Epidermal melanocyte (primary cell): ENCODE results near the gene KLC4.
A peak's percentile ranks its signal among the peaks of the same experiment; 100 is the strongest.
"Not testable (repeated sequence)": the region's sequence is repeated elsewhere in the genome, so short reads cannot be mapped to it uniquely, and the experiment has no call there.

ENCODE experiments used
- DNase-seq: peaks from one replicate; pipeline ENCODE4 v3.0.0; 2011; ENCODE audit warnings: low spot score; ENCODE audit not compliant: insufficient read length

Gene KLC4

DNA sequence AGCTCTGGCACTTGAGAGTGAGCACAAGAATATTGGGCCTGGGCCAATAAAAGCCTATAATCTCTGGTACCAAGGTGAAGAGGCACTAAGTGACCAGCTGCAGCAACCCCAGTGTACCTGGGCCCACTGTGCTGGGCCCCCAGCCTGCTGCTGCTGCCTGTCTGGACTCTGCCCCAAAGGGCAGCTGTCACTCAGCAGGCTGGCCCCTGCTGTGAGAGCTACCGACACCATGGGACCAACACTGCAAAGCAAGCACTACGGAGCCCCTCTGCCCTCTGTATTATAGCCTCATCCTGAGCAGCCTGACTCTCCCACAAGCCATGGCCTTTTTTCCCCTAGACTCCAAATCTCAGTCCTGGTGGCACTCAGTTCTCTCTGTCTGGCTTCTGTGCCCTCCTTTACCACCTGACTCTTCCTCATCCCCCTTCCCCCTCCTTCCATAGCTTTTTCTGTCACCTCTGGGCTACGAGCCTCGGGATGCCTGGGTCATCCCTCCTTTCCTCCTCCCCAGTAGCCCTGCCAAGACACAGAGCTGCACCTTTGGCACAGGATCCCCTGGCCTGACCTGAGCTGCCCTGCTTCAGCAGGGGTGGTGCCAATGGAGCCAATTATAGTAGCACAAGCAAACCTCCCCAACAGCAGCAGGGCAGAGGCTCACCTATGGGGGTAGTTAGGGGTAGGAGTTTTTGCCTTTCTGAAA, 23.8 kb upstream of the KLC4 start:
- no peak for DNase-seq

DNA sequence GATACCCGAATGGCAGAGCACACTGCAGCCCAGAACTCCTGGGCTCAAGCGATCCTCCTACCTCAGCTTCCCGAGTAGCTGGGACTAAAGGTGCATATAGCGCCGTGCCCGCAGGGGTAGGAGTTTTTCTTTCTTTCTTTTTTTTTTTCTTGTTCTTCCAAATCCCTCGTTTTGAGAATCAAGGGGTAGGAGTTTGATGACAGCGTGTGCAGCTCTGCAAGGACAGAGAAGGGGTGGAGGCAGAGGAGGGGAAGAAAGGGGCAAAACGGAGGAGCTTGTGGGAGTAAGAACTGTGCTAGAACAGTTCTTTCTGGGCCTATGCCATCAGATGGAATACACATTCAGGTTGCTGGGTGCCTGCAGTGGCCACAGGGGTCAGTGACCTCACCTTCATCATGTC, 22.7 kb upstream of the KLC4 start:
- DNase-seq = no peak

DNA sequence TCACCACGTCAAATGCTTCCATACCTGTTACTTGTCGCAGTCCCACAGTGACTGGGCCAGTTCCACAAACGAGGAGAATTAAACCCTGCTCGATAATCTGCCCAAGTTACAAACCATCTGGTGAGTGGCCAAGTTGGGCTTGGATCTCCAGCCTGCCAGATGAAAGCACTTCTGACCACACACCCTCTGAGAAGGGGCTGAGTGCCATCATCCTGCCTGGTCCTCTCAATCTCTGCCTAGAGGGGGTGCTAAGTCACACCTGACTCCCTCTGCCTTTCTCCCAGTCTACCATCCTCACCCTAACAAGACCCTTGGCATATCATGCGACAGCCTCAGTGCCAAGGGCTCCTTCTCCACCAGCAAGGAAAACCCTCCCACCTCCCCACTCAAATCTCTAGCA, 22.2 kb upstream of the KLC4 start:
- no peak for DNase-seq

DNA sequence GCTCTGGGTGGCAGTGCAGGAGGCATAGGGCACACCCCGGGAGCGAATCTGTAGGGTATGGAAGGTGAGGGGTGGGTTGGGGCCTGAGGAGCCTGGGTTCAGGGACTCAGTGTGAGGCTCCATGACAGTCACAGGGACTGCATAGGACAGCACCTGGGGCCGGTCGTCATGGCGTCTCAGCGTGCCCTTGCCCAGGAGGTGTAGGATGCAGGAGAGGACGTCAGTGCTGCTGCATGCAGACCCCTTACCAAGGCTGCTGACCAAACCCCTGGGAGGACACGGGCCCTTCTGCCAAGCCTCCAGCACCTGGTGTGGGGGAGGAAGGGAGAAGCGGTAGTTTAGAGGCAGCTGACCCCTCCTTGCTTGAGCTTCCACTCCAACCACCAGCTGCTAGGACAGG, 21.7 kb upstream of the KLC4 start:
- no peak for DNase-seq

DNA sequence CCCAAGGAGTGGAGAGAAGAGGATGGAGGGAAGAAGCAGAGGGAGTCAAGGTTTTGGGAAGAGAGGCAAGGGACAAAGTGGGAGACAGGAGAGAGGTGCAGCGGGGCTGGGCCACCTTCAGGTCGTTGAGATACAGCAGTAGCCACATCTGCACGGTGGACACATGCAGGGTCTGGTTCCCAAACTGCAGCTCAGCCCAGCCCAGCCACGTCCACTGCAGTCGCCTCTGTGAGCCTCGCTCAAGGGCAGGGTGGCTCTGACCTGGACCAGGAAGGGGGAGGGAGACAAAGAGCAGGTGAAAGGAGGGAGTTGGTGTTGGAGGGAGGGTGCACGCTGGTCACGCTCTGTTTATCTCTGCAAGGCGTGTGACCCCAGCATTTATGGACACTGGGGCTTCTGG, 20.7 kb upstream of the KLC4 start:
- DNase-seq = no peak

DNA sequence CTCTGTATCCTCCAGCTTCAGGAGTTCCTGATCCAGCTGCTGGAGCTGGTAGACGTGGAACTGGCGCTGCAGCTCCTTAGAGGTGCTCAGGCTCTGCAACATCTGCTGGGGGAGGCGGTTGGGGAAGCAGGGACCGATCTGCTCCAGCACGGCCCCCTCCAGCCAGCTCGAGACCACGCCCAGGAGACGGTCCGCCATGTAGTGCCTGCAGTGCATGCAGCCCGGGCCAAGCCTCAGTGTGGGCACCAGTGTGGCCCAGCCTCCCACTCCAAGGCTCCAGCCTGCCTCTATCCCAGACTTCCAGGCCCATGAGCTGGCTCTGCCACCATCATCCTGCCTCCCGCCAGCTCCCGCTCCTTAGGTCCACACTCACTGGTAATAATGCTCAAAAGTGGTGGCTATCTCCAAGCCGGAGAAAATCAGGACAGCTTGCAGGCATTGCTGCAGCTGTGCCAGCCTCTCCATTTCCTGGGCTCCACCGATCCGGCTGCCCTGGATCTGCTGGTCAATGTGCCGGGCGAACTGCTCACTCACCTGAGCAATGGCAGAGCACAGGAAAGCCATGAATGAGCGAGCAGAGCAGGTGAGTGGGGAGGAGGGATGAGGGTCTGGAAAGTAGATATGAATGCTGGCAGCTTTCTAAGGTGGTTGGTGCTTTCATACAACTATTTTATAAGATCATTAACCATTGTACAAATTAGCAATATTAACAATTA, 18.7 kb upstream of the KLC4 start:
- DNase-seq = no peak

DNA sequence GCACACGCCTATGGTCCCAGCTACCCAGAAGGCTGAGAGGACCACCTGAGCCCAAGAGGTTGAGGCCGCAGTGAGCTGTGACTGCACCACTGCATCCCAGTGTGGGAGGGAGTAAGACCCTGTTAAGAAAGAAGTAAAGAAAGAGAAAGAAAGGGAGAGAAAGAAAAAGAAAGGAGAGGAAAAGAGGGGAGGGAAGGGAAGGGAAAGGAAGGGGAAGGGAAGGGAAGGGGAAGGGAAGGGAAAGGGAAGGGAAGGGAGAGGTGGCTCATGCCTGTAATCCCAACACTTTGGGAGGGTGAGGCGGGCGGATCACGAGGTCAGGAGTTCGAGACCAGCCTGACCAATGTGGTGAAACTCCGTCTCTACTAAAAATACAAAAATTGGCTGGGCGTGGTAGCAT, 18.0 kb upstream of the KLC4 start:
- not testable (repeated sequence) for DNase-seq

DNA sequence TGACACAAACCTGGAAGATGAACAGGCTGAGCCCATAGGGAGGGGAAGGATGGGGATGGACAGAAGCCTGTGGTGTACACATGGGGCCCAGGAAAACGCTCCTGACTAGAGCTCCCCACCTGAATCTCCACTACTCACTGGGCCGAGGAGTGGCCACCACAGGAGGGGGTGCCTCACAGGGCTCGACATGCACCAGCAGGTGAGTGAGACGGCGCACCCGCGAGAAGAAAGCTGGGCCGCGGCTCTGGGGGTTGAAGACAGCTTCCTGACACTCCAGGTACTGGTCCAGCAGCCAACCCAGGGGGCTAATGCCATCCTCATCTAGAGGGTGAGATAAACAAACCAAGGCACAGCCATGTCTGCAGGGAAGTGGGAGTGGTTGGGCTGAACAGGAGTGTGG, 16.1 kb upstream of the KLC4 start:
- no peak for DNase-seq

DNA sequence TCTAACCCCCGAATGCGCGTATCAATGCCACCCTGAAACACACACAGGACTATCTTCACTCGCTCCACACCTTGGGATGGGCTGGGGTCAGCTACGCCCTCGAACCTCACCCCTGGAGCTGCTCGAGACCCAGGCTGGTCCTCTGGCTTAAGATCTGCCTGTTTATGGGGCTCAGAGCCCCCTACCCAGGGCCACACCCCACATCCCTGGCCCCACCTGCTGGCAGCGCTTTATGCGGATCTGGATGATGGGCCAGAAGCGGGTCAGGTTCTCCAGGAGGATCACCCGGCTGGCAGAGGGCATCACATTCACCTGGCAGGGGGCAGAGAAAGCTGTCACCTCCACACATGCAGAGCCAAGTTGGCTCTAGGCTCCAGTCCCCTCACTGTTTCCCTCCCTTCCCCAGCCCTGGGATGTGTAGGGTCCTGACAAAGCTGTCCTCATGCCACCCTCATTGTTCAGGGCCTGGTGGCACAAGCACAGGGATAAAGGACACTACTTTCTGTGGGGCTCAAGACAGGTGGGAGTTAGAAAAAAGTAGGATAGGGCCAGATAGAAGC, 14.0 kb upstream of the KLC4 start:
- peak; percentile 5 for DNase-seq

DNA sequence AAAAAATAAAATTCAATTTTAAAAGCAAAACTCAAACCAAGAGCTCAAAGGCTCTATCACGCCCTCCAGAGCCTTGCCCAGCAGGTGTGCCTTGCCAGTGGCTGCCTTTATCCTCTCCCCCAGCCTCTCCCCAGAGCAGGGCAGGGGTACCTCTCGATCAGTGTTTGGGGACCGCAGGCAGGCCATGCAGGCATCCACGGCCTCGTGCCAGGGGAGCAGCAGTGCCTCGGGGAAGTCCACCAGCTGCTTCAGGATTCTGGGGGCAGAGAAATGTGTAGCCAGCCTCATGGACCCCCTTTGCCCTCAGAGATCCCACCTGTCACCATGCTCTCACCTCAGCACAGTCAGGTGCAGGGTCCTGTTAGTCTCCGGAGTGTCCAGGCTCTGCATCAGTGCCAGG, 11.4 kb upstream of the KLC4 start:
- peak; percentile 5 for DNase-seq

DNA sequence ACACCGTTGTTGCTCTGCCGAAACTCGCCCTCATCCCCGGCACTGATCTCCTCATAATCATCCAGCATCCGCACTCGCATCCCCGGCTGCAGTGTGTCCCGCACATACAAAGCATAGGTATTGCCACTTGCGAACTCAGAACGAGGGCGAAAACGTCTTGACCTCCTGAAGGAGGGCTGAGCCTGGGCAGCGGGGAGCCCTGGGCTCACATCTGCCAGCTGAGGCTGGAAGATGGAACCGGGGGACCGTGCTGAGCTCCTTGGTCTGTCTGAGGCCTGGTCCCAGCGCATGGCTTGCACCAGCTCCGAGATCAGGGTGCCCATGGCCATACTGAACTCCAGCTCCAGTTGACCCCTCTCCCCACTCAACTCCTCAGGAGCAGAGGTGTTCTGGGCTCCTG, 8.4 kb upstream of the KLC4 start:
- peak; percentile 10 for DNase-seq

DNA sequence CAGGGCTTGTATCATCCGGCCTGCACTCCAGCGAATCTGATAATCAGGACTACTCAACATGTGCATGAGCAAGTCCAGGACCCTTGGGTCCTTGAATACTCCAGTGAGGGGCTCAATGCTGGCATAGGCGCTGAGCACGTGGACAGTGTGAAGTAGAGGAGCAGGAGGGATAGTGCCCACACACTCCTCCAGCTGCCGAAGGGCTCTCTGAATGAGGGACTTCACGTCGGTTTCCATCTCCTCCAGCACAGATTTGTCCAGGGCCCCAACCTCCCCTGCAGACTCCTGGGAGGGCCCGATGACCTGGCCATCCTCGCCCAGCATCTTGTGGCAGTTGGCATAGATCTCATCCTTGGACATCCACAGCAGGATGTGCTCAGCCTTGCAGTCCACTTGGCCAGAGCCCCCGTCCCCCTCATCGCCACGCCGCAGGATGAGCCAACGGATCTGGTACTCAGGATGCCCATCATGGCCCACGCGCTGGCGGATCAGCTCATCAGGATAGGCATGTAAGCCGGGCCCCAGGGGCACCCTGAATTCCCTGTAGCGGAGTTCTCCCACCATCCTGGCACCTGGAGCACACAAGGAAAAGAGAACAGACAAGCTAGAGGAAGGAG, 7.1 kb upstream of the KLC4 start:
- DNase-seq = no peak

DNA sequence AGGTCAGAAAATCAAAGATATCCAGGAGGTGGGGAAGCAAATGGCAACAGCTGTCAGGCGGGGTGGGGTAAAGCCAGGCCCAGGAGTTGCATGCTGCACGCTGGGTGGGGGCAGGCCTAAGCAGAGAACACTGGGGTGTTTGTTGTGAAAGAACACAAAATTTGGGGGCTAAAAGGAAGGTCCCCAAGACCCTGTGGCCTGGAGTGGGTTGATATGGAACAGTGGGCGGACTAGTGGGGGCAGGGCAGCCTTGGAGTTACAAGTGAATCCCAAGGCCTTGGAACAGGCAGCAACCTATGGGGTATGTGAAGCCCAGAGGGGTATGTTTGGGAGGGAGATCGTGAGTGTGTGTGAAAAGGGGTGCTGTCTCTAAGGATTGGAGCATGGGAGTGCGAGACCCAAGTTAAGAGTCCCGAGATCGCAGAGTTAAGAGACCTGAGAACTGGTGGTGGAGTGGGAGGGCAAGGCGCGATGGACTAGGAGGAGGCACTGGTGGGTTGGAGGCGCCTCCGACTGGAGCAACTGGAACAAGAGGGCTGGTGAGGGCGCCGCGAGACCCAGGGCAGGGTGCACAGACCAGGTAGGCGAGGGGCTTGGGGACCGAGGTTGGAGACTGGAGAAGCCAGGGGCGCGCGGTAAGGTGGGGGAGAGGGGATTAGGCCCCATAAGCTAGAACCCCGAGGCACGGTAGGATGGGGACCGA, 6.4 kb upstream of the KLC4 start:
- no peak for DNase-seq

DNA sequence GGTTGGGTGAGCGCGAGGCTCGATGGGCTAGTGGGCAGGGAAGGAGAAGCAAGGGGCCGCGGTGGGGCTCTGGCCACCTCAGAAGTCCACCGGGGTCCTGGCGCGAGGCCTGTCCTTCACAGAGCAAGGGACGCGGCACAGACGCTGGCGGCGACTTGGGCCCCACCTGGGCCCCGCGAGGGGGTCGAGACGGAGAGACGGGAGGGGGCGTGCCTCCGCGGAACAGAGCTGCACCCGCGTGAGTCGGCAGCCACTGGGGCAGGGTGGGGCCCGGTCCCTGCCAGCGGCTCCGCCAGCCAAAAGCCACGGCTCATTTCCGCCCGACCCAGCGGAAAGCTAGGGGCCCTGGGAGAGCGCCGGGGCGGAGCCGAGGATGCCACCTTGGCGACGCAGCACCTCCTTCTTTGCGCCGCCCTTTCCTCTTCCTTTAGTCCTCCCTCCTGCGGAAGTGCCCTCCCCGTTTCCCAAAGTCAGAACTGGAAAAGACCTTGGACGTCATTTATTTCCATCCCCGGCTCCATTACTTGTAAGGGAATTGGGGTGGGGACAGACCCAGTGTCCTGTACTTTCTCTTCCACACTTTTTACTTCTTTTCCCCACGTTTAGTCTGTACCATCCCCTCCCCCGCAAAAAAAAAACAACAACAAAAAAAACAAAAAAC, 5.8 kb upstream of the KLC4 start, which contains the start of gene CUL7:
TSS of gene CUL7 (minus strand) at position 307 of the 661 bp plus-strand sequence. CDS start 1,063 bp downstream, outside the sequence.
- DNase-seq = peak; percentile 99

DNA sequence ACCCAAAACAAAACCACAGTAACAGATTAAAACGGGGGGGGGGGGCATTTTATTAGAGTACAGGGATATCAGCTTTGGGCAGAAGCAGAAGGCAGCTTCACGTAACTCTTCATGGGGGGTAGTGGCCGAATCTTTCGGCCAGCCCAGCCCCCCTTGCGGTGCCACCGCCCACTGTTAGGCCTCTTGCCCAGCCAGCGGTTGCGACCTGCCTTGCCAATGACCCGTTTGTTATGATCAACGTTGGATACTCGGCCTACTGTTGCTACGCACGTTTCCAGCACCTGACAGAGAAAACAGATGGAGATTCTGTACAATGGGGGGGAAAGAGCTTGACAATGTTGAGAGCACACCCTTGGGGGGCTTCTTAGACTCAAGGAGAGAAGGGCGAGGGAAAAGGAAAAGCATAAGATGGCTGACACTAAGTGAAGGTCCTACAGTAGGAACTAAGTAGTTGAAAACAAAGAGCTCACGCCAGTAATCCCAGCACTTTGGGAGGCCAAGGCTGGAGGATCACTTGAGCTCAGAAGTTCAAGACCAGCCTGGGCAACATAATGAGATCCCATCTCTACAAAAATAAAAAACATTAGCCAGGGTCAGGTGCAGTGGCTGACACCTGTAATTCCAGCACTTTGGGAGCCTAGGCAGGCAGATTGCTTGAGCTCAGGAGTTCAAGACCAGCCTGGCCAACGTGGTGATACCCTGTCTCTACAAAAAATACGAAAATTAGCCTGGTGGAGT, 5.1 kb upstream of the KLC4 start:
- DNase-seq = no peak

DNA sequence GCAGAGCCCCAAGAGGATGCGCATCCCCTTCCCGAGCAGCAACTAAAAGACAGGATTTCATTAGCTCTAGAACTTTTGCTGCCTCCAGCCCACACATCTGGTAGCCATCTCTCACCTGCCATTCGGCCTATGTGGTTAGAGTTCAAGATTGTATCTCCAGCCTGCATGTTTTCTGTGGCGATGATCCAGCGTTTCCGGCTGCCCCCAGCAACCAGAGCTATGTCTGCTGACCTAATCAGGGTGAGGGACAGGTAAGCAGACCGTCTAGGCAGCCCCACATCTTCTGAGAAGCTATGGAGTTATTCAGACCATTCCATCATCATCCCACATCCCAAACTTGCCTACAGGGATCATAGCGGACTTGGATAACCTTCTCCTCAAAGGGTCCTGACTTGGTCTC, 3.5 kb upstream of the KLC4 start:
- no peak for DNase-seq

DNA sequence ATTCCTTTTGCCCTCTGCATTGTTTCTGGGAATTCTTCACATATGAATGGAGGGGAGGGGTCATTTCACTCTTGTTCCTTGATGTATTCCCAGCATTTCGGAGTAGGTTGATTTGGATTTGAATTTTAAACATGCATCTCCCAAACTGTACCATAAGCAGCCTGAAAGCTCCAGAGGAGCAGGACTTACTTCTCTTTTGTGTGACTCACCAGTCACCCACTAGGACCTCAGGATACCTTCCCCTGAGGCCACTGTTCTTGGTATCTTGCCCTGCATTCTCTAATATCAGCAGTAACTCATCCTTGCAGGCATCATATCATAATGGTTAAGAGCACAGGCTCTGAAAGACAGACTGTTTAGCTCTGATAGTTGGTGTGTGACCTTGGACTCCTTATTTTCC, 900 bp upstream of the KLC4 start:
- DNase-seq = no peak

DNA sequence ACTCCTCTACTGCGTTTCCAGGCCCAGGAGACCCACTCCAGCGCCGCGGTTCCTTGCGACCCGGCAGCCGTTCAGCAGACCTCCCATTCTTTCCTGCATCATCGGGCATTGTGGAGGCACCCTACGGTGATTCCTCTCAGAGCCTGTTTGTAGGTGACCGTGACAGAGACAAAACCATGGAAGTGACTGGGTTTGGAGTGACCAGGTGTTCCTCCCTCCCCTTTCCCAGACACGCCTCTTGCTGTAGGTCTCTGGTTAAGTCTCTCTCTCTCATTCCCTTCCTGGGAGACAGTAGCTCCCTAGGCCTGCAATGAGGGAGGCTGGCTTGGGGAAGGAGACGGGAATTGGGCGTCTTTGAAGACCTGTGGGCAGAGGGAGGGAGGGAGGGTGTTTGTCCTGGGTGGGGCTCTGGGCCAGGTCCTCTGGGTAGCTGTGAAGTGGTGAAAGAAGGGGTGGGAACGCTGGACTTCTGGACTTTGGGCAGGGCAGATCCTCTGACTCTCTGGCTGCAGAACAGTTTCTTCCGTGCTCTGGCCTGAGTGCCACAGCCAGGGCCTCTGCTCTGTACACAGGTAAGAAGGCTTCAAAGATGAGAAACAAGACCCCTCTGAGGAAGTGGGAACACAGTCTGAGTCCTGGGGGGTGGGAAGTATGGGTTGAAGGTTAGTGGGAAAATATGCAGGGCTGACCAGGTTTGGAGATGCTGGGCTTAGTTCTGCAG, 763 bp downstream of the KLC4 start:
- no peak for DNase-seq

DNA sequence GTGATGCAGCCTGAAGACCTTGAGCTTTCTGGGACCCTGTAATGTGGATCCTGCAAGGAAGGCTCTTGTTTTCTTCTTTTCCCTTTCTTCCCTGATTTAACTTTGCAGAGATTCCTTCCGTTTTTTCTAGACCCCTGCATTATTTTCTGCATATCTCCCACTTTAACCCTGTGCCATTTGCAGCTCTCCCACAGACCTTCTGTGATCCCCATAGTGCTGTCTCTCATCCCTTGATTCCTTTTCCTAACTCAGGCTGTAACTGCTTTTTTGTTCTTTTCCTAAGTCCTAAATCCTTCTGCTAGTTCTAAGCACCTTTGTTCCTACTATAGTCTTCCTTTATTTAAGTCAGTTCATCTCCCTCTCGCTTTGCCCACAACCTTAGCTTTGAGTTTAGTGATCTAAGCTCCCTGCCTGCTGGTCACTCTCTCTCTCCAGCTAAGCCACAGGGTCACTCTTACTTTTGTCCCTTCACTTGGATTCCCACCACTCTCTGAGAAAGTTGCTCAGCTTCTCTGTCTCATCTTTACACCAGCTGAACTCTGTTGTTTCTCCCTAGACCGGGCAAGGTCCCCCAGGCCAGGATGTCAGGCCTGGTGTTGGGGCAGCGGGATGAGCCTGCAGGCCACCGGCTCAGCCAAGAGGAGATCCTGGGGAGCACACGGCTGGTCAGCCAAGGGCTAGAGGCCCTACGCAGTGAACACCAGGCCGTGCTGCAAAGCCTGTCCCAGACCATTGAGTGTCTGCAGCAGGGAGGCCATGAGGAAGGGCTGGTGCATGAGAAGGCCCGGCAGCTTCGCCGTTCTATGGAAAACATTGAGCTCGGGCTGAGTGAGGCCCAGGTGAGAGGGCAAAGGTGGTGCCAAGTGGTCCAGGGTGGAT, 1.6 kb downstream of the KLC4 start:
- no peak for DNase-seq
